Measurements from ENCODE around the gene TXNDC11.
A peak's percentile ranks its signal among the peaks of the same experiment; 100 is the strongest.

Gene TXNDC11

DNA sequence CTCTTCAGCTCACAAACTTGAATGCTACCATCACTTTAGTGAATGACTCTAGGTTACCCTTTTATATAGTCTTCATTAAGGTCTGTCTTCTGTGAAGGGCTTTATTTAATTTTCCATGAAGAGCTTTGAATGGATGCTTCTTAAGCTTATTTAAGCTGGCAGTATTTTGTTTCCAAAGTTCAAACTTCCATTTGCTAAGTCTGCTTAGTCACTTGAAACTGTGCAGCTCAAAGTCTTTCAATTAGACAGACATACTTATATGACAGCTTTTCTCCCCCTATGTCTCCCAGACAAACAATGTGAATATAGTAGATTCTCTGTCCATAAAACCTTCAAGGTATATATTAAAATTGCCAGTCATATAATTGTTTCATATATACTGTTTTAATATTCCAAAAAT is 23.5 kb downstream of the TXNDC11 start:
- no peak for DNase-seq (ENCODE audit: low spot score)

DNA sequence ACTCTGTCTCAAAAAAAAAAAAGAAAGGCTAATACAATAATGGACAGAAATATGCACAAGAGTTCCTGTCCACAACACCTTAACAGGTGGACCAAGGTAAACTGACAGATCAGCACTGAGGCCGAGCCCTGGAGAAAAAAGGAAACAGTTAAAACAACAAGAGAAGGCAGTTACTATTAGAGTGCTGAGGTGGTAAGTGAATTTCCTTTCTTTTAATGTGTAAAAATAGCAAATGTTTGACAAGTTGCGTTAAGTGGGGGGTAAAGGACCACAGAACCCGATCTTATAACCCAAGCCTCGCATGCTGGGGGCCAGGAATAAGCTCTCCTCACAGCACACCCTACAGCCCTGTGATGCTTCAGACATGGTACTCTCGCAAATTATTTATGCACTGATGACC is 24.8 kb downstream of the TXNDC11 start:
- no peak for DNase-seq (ENCODE audit: low spot score)

DNA sequence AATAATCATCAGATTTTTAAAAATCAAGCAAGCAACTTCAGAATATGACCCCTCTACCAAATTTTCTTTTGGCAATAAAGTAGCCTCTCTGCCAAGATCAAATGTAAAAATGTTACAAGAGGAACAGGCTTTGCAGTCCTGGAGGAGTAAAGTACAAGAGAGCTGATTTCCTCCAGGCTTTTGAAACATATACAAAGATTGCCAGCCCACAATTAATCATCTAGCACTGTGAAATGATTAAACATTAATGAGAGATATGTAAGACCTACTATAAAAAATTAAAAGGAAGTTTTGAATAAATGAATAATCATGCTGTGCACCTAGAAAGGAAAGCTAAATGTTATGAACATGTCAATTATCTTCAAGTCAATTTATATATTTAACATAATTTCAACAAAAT is 26.3 kb downstream of the TXNDC11 start:
- no peak for DNase-seq (ENCODE audit: low spot score)

DNA sequence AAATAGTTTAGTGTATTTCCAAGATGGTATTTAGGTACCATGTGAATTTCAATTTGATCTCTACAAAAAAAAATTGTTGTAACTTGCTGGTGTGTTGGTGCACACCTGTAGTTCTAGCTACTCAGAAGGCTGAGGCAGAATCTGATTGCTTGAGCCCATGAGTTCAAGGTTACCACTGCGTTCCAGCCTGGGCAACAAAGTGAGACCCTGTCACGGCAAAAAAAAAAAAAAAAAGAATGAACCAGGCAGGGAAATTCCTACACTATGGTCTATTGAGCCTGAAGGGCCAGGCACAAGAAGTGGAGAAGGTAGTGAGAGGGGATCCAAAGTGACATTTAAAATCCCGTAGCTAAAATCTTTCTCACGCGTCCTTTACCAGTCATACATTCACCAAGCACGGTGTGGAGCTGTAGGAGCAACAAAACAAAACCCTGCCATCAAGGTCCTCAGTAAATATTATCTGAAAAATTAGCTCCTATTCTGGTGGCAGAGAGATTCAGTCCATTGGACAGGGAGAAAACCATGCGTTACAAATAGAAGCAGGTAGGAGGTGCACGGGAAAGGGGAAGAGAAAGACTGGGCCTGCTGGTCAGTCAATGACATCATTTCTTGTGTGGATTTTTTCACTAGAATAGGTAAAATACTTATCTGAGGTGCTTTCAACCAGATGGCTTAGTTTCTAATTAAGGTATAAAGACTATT is 27.3 kb downstream of the TXNDC11 start:
- DNase-seq (ENCODE audit: low spot score): no peak

DNA sequence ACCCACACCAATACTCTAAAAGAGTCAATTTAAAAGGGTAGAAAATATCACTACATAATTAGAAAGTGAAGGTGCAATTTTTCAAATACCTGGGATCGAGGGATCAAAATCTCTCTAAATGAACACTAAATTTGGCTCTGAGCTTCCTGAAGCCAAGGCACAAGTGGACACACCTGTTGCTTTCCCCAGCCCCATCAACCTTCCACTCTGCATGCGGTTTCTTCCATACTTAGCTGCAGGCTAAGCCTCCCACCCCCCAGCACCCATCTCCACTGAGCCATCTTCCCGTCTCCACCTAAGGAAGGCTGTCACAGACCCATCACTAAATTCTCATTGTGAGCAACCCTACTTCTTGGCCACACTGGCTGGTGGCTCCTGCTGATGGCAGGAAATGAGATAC is 30.5 kb downstream of the TXNDC11 start:
- DNase-seq (ENCODE audit: low spot score): no peak

DNA sequence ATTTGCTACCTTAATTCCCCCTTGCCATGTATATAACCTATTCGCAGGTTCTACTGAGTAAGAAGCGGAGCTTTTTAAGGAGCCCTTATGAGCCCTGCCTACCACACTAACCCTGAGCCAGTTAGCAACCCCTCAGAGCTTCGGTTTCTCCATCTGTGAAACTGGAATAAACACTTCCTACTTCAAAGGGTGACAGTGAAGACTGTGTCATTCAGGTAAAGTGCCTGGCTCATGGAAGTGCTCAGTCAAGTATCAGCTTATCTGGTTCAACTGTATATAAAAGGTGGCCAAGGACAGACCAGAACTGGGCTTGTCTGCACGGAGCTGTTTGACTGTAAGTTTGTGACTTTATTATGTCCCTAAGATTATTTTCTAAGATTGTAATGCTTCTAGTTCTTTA is 31.0 kb downstream of the TXNDC11 start:
- DNase-seq (ENCODE audit: low spot score): no peak

DNA sequence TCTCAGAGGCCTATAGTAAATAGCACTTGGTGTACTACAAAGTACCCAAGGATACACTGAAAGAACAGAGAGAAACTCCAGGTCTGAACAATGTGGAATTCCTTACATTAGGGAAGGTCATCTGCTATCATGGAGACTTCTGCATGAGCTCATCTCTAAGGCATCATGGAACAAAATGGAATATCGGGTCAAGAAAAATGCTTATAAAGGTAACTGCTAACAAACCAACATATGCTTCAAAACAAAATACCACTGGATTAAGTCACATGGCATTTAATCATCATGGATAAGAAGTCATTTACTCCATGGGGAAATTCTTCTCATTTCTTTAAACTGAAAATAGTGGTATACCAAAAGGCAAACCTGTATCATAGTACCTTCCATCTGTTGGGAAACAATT is 34.2 kb downstream of the TXNDC11 start:
- no peak for DNase-seq (ENCODE audit: low spot score)

DNA sequence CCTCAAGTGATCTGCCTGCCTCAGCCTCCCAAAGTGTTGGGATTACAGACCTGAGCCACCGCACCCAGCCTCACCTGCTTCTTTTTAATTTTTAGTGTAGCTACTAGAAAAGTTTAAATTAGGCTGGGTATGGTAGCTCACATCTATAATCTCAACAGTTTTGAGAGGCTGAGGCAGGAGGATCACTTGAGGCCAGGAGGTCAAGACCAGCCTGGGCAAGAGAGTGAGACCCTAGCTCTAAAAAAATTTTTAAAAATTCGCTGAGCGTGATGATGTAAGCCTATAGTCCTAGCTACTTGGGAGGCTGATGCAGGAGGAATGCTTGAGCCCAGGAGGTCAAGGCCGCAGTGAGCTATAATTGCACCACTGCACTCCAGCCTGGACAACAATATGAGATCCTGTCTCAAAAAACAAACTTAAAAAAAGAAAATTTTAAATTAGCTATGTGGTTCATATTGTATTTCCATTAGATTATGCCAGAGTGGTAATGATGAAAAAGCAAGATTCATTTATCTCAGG is 34.9 kb downstream of the TXNDC11 start:
- no peak for DNase-seq (ENCODE audit: low spot score)

DNA sequence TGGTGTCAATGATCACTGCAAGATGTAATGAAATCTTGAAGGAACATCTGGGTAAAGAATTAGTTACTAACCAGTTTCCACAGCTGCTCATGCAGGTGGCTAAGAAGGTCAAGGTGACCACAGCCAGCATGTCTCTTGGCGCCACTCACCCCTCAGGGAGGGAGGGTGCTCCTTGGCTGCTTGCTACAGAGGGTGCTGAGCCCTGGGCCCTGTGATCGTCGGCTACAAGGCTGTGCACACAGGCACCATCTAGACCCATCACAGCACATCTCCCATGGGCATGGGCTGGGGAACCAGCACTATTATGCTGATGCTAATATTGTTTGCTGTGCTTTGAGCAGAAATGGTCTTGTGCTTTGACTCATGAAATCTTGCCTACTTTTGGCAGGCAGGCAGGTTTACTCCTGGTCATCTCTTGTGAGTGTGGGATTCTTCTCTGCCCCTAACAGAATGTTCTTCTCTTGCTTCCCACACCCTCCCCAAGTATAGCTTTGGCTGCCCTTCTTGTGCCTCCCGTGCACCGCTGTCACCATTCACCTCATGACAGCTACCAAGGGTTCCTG is 36.4 kb downstream of the TXNDC11 start:
- DNase-seq (ENCODE audit: low spot score): peak; percentile 26

DNA sequence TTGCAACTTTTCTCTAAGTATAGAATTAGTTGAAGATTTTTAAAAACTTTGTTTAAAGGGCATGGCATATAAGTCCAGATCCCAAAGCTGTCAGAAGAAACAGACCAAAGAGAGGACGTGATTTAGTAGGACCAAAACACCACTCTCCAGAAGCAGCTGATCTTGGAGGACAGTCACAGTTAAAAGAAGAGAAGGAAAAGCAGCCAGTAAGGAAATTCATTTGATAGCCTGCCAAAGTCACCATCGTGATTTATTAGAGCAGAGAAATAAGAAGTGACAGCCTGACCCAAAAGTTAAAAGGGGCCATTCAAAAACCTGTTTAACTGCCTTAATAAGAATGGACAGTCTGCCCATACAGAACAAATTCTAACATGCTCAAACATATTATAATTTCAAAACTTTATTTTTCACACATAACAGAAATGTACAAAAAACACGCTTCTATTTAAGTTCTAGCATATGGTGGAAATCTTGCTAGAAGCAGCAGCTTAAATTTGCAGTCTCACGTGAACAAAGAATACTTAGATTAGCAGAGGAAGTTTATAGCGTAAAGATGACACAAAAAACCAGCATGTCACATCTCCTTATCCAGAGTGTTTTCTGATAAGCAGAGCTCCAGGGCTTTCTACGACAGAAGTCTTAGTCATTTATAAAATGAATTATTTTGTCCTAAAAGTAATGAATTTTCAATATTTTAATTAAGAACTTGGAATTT is 37.2 kb downstream of the TXNDC11 start:
- peak; percentile 48 for DNase-seq (ENCODE audit: low spot score)

DNA sequence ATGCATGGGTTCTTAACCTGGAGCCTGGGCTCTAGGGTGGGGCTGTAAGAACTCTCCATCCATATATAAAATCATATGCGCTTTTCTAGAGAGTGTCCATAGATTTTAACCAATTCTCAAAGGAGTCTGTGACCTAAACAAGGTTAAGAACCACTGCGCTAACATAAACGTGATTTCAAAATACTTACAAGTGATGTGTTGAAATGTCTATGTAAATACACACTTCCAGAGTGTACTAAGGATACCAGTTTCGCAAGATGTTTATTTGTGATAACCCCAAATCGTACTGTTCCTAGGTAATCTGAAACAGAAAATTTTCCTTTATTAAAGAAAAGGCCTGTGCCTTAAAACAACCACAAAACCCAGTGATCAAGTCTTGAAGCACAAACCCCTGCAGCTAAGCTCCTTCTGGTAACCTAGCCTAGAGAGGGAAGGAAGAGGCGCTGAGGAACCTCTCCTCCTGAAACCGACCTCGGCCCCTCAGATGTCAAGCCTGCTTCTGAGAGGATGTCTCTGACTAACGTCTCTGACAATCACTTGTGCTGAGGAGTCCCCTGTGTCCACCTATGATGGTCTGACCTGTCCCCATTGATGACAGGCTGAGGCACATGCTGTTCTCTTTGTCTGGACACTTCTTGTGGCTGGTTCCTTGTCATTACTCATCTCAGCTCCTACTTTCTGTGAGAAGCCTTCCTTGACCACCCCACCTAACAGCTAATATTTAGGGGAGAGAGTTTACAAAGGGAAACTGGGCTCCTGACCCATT is 42.2 kb downstream of the TXNDC11 start:
- DNase-seq (ENCODE audit: low spot score): no peak

DNA sequence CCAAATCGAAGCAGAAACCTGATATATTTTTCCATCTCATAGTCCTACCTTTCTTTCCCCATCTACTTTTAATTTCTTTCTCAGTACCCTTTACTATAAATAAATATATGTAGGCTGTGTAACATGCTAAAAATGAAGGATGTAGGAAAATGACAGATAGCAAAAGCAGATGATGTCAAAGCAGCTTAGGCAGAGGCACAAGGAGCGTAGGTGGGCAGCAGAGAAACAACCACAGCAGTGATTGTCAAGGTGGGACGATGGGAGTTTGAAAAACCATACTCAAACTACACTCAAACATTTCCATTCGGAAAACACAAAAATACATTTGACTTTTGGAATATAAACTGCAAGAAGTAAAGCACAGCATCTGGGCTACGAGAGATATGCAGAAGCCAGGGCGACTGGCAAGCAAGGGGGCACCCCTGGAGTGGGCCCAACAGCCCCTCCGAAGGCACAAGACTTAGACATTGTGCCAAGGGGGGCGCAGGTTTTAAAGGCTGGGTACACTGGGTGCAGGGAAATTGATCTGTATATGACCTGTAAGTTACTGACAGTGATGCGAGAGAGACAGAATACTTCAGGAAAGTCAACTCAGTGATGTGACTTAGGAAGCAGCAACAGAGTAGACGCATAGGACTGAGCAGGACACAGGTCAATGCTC is 43.3 kb downstream of the TXNDC11 start:
- no peak for DNase-seq (ENCODE audit: low spot score)

DNA sequence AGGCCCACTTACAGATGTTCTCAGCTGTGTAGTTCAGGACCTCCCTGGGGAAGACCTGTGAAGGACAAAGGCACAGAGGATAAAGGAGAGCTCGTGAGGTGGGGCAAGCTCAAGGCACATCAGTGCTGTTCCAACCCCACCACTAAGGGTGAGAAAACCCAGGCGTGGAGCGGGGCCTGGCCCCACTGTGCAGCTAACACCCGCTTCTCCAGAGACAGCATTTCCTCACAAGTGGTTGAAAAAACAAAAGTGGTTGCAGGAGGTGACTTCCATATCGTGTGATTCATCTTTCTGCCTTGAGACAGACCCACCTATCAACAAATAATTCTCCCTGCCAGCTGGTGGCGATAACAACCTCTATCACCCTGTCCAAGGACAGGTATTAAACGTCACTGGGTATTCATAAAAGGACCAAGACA is 44.4 kb downstream of the TXNDC11 start:
- DNase-seq (ENCODE audit: low spot score): no peak

DNA sequence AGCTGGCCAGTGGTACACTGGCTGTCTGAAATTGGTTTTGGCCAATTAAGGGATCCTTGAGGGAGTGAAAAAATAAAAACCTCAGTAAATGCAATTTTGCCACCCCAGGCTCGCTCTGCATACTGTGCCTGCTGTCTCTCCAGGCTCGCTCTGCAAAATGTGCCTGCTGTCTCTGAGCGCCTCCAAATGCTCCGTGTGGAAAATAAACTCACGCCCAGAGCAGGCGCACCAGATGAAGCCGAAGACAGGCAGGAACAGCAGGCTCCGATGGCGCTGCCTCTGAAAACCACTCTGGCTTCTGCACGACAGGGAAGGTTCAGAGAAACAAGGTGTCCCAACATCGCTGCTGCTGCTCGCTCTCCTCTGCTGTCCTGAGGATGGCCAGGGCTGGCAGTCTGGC is 45.3 kb downstream of the TXNDC11 start:
- no peak for DNase-seq (ENCODE audit: low spot score)

DNA sequence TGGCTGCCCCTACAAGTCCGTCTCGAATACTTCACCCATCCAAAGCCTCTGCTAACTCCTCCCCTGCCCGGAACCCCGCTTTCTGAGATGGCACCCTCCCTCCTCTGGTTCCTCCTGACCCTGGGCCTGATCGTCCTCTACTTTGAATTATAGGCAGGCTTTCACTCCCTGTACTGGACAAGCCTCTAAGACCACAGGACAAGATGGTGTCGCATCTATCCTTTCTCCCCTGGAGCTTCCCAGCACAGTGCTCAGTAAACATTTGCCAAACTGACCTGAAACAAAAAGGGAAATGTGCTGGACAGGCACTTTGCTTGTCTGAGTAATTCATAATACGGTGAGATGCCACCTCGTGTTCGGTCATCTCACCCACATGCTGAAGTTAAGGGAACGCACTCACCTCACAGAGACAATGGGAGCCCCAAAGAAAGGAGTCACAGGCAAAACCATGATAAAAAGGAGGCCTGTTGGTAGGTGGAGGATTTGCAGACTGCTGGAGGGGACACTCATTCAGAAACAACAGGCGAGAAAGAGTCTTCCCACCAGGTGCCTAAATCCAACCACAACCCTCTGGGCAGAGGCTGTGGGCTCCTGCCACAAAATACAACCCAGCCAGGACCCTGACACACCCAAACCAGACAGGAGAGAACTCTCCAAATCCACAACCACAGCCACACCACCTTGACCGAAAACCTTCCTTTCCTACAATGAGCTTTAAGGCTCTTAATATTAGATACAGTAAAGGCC is 46.2 kb downstream of the TXNDC11 start:
- DNase-seq (ENCODE audit: low spot score): no peak

DNA sequence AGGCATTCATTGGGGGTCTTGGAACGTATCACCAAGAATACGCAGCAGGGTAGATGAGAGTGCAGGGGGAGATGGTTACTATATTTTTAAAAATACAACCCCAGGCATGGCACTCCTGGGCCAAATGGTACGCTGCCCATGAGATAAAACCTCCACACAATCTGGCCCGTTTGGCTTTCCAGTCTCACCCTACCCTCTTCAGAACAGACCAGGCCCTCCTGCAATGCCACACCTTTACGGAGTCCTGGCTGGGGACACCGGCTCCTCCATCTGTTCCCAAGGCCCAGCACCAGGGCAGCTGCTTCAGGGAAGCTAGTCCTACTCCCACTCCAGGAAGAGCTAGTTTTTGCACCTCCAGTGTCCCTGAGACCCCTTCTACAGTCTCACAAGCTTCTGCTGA is 50.0 kb downstream of the TXNDC11 start:
- DNase-seq (ENCODE audit: low spot score): no peak

DNA sequence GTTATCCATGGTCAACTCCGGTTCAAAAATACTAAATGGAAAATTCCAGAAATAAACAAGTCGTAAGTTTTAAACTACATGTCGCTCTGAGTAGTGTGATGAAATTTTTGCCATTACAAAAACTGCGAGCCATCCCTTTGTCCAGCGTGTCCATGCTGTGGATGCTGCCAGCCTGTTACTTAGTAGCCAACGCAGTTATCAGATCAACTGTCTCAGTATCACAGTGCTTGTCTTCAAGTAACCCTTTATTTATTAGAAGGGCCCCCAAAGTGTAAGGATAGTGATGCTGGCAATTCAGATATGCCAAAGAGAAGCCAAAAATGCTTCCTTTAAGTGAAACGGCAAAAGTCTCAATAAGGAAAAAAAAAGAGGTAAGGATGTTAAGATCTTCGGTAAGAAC is 50.5 kb downstream of the TXNDC11 start:
- no peak for DNase-seq (ENCODE audit: low spot score)

DNA sequence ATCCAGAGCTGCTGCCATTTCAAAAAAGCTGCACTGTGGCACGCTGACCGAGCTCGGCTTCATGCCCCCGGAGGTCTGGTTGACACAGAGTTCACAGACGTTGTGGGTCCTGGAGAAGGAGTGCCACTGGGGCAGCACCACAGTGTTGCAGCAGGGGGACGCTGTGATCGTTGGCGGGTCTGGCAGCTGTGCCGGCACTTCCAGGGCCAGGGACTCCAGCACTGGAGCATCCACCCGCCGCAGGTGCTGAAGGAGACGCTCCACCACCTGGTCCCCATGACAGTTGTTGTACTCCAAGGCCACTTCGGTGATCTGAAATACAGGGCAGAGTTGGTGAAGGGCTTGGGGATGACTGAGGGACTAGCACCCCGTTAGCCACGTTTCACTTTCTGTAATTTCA is 50.9 kb downstream of the TXNDC11 start:
- no peak for DNase-seq (ENCODE audit: low spot score)

DNA sequence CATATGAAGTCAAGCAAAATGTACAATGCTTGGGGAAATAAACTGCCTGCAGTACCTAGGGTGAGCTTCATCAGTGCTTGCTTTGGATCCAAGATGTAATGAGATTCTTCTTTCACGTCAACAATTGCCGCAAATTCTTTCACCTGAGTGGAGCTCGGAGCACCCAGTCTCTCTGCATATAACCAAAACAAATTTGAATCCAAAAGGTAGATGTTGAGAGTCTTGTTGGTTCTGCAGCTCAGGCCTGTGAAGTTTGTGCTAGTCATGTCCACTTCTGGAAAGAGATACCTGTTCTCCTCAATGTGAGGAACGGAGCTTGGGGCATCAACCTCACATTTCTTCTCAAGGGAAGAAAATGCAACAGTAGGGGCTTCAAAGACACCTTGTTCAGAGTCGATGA is 51.4 kb downstream of the TXNDC11 start:
- DNase-seq (ENCODE audit: low spot score): no peak

DNA sequence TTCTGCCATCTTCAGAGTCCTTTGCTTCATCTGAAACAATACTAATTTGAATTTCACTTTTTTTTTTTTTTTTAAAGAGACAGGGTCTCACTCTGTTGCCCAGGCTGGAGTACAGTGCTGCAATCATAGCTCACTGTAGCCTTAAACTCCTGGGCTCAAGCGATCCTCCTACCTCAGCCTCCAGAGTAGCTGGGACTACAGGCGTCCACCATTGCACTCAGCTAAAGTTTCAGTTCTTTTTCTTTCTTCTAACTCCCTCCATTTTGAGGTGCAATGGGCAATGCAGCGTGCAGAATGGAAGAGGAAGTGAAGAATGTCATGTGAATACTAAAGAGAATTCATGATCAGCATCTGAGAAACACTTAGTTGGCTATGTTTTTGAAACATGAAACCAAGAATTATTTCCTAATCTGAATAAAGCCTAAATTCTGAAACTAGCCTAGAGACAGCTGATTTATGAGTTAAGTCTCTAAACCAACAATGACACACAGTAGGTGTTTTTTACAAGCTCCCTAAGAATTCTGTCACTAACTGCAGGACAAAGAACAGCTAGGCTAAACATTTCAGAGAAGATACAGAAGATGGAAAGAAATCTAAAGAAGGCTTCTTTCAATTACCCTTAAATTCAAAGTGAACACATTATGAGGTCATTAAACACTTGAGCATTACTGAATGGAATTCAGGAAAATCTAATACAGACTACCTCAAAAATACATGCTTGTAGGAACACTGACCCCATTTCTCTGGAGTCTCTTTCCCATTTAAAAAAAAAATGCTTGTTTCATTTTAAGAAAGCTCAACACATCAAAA is 53.4 kb downstream of the TXNDC11 start:
- peak; percentile 61 for DNase-seq (ENCODE audit: low spot score)

DNA sequence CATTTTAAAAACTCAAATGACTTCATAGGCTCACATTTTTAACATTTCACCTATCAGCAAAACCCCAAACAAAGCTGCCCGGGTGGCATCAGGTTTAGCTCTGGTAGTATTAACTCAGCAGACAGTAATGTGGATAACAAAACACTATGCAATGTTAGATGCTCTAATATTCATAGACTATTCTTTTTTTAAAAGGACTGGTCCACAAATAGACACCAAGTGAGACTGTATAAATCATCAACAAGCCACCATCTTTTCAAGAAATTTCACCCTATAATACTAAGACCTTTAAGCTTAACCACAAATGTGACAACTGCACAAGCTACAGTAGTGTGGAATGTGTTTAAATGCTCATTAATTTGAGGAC is 54.2 kb downstream of the TXNDC11 start:
- DNase-seq (ENCODE audit: low spot score): no peak

Data from pons (tissue), 1 donor.